Neural cell (in vitro differentiated cells): ENCODE measurements around the gene MARK3. TPM values are rescaled to one million over a fixed set of nuclear protein-coding genes. Genes with fewer than 3 reads are reported as not detected.

Experiments
- H2AFZ ChIP-seq: fragments of 200-600, 300-800 bp; sonication (generic), shearing (Covaris generic); 2 replicates; pipeline ENCODE4 v1.6.0; 2014; ENCODE audit warnings: low read depth, mild to moderate bottlenecking, antibody characterized with exemption, low read length, moderate library complexity
- H3F3A ChIP-seq: fragments of 200-600 bp; shearing (Covaris generic); 2 replicates; pipeline ENCODE4 v1.6.1; 2016; ENCODE audit warnings: mild to moderate bottlenecking, moderate library complexity, mixed read lengths, antibody characterized with exemption, low read length; ENCODE audit not compliant: insufficient read depth, poor library complexity, severe bottlenecking
- H3K27ac ChIP-seq: fragments of 200-600, 300-800 bp; sonication (generic), shearing (Covaris generic); 2 replicates; pipeline ENCODE4 v1.5.1; 2014; ENCODE audit warnings: mild to moderate bottlenecking, low read length, moderate library complexity
- H3K27me3 ChIP-seq: fragments of 300-800, 200-600 bp; sonication (generic), shearing (Covaris generic); 2 replicates; pipeline ENCODE4 v1.6.0; 2014; ENCODE audit warnings: mild to moderate bottlenecking, low read depth, low read length, moderate library complexity; ENCODE audit not compliant: insufficient read depth
- H3K36me3 ChIP-seq: fragments of 300-800, 200-600 bp; sonication (generic), shearing (Covaris generic); 2 replicates; pipeline ENCODE4 v1.5.1; 2014; ENCODE audit warnings: mild to moderate bottlenecking, antibody characterized with exemption, low read length, moderate library complexity; ENCODE audit not compliant: insufficient read depth
- H3K4me2 ChIP-seq: fragments of 300-800, 200-600 bp; sonication (generic), shearing (Covaris generic); 2 replicates; pipeline ENCODE4 v1.6.0; 2014; ENCODE audit warnings: mild to moderate bottlenecking, low read length
- H3K4me3 ChIP-seq: fragments of 300-800, 200-600 bp; sonication (generic), shearing (Covaris generic); 2 replicates; pipeline ENCODE4 v1.5.1; 2014; ENCODE audit warnings: mild to moderate bottlenecking, low read length, moderate library complexity
- H3K79me2 ChIP-seq: fragments of 200-600 bp; shearing (Covaris generic); replicated peaks from 2 replicates; pipeline ENCODE4 v1.6.0; 2014; ENCODE audit warnings: mild to moderate bottlenecking, low read length, moderate library complexity; ENCODE audit not compliant: insufficient read depth
- H3K9ac ChIP-seq: fragments of 300-800, 200-600 bp; sonication (generic), shearing (Covaris generic); 2 replicates; pipeline ENCODE4 v1.6.1; 2016; ENCODE audit warnings: mild to moderate bottlenecking, low read length, mixed read lengths
- H3K9me2 ChIP-seq: fragments of 200-600 bp; shearing (Covaris generic); 2 replicates; pipeline ENCODE4 v1.6.1; 2016; ENCODE audit warnings: mild to moderate bottlenecking, low read length, mixed read lengths; ENCODE audit not compliant: insufficient read depth
- H3K9me3 ChIP-seq: fragments of 200-600, 300-800 bp; sonication (generic), shearing (Covaris generic); 2 replicates; pipeline ENCODE4 v1.6.1; 2016; ENCODE audit warnings: mild to moderate bottlenecking, mixed run types, low read length, moderate library complexity, mixed read lengths
- H4K20me1 ChIP-seq: fragments of 200-600 bp; shearing (Covaris generic); 2 replicates; pipeline ENCODE4 v1.6.1; 2016; ENCODE audit warnings: mild to moderate bottlenecking, mixed run types; ENCODE audit not compliant: insufficient read depth
- EP300 ChIP-seq: fragments of 450-650 bp; conservative IDR thresholded peaks from 2 replicates; pipeline ENCODE4 v1.6.1; 2014; ENCODE audit warnings: antibody characterized with exemption, mild to moderate bottlenecking, moderate library complexity; ENCODE audit not compliant: poor library complexity, severe bottlenecking
- EZH2 ChIP-seq: fragments of 200-600, 300-800 bp; shearing (Covaris generic), sonication (generic); IDR thresholded peaks from 2 replicates; pipeline ENCODE4 v1.6.1; 2014; ENCODE audit warnings: antibody characterized with exemption, low read length, borderline replicate concordance, mild to moderate bottlenecking; ENCODE audit not compliant: insufficient read depth, poor library complexity, severe bottlenecking
- MXI1 ChIP-seq: fragments of 450-650 bp; conservative IDR thresholded peaks from 2 replicates; pipeline ENCODE4 v1.6.1; 2014; ENCODE audit warnings: antibody characterized with exemption, mild to moderate bottlenecking; ENCODE audit not compliant: poor library complexity, severe bottlenecking
- POLR2AphosphoS5 ChIP-seq: IDR thresholded peaks from 2 replicates; pipeline ENCODE4 v1.6.1; 2012
- RAD21 ChIP-seq: fragments of 450-650 bp; conservative IDR thresholded peaks from 2 replicates; pipeline ENCODE4 v1.6.1; 2014; ENCODE audit warnings: antibody characterized with exemption, mild to moderate bottlenecking, moderate library complexity
- REST ChIP-seq: IDR thresholded peaks from 2 replicates; pipeline ENCODE4 v1.6.1; 2012; ENCODE audit warnings: borderline replicate concordance
- SMC3 ChIP-seq: fragments of 450-650 bp; conservative IDR thresholded peaks from 2 replicates; pipeline ENCODE4 v1.6.1; 2014; ENCODE audit warnings: antibody characterized with exemption, mild to moderate bottlenecking, moderate library complexity; ENCODE audit not compliant: poor library complexity
- polyA plus RNA-seq: library from polyadenylated mRNA; depleted of rRNA; stranded (reverse); fragments of >200 nt; gene quantifications from 2 replicates; pipeline ENCODE4 v1.2.3, GENCODE V29; 2014
- TF ChIP-seq, protein P1 (sequence below): fragments of 450-650 bp; IDR thresholded peaks from 2 replicates; pipeline ENCODE4 v1.5.1; 2014; ENCODE audit warnings: antibody characterized with exemption, mild to moderate bottlenecking, moderate library complexity; ENCODE audit not compliant: poor library complexity, severe bottlenecking

MARK3 gene
- polyA plus RNA-seq, 1 donor from 2014 or later, result 158 TPM

DNA sequence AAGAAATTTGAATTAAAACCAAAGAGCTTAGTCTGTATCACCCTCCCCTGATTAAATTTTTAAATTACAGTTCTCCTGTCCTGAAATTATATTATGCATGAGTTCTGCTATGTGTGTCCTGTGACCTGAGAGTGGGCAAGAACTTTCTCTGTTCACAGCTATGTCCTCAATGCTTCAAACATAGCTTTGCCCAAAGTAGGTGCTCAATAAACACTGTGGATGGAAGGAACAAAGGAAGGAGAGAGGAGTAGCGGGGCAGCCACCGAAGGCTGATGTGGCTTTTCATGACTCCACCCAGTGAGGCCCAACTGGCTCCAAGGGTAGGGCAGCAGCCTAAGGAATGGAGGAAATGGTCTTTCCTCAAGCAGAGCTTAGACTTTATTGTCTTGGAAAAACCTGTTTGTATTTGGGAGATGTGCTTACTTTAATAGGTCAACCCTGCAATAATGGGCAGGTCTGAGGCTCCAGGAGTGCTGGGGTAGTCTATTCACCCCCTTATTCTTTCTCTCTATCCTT, 7.6 kb upstream of the MARK3 start:
- Histone ChIP-seq H3K4me3 (no peak overlapping the region), H4K20me1 (no peaks in the 10 kb centered on the region), H3K79me2 (no peaks in the 10 kb centered on the region), H3K4me2 (no peak overlapping the region), H2AFZ (no peak overlapping the region), H3K9me3 (no peaks in the 10 kb centered on the region), H3K27me3 (no peaks in the 10 kb centered on the region), H3F3A (no peaks in the 10 kb centered on the region), H3K36me3 (no peaks in the 10 kb centered on the region), H3K9me2 (no peaks in the 10 kb centered on the region), H3K27ac (no peak overlapping the region), H3K9ac (no peak overlapping the region)
- TF ChIP-seq EP300 (no peak), EZH2 (no peak), REST (no peak), SMC3 (no peak), MXI1 (no peak), POLR2AphosphoS5 (no peak)
- TF ChIP-seq, protein P1, sequence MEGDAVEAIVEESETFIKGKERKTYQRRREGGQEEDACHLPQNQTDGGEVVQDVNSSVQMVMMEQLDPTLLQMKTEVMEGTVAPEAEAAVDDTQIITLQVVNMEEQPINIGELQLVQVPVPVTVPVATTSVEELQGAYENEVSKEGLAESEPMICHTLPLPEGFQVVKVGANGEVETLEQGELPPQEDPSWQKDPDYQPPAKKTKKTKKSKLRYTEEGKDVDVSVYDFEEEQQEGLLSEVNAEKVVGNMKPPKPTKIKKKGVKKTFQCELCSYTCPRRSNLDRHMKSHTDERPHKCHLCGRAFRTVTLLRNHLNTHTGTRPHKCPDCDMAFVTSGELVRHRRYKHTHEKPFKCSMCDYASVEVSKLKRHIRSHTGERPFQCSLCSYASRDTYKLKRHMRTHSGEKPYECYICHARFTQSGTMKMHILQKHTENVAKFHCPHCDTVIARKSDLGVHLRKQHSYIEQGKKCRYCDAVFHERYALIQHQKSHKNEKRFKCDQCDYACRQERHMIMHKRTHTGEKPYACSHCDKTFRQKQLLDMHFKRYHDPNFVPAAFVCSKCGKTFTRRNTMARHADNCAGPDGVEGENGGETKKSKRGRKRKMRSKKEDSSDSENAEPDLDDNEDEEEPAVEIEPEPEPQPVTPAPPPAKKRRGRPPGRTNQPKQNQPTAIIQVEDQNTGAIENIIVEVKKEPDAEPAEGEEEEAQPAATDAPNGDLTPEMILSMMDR, result no peak

- Histone ChIP-seq H4K20me1 (no peaks in the 10 kb centered on the region), H3K9me3 (no peaks in the 10 kb centered on the region), H3K4me2 (no peak overlapping the region), H2AFZ (no peak overlapping the region), H3K79me2 (no peaks in the 10 kb centered on the region), H3K27ac (no peak overlapping the region), H3K27me3 (no peaks in the 10 kb centered on the region), H3K9ac (no peak overlapping the region), H3K4me3 (no peak overlapping the region), H3F3A (no peaks in the 10 kb centered on the region), H3K36me3 (no peaks in the 10 kb centered on the region), H3K9me2 (no peaks in the 10 kb centered on the region)
- TF ChIP-seq RAD21, result no peak
- TF ChIP-seq, protein P1, result no peak
These were observed 7.0 kb upstream of the MARK3 start for GRCh38 chr14:103378038-103378854.
